Body of pancreas (tissue), 4 donors: ENCODE results near the gene HLA-DRA.

Source experiments
- POLR2A ChIP-seq, 3 donors: fragments of 450-650 bp; IDR thresholded peaks; one replicate each; pipeline ENCODE4 v1.6.1; 2016; ENCODE audit warnings: antibody characterized with exemption in 3 of 3, mild to moderate bottlenecking in 2 of 3
- TF ChIP-seq, protein P1 (sequence below), 7 experiments: fragments of 450-650 bp in 4 of 7; fragments of 200-600 bp in 3 of 7; sonication (generic) in 3 of 7; IDR thresholded peaks; one replicate each; pipeline ENCODE4 v1.5.1; 2016 to 2019; ENCODE audit warnings: antibody characterized with exemption in 7 of 7

- TF ChIP-seq POLR2A (IDR thresholded peaks at IDR 0.05): no peak
- TF ChIP-seq, protein P1, sequence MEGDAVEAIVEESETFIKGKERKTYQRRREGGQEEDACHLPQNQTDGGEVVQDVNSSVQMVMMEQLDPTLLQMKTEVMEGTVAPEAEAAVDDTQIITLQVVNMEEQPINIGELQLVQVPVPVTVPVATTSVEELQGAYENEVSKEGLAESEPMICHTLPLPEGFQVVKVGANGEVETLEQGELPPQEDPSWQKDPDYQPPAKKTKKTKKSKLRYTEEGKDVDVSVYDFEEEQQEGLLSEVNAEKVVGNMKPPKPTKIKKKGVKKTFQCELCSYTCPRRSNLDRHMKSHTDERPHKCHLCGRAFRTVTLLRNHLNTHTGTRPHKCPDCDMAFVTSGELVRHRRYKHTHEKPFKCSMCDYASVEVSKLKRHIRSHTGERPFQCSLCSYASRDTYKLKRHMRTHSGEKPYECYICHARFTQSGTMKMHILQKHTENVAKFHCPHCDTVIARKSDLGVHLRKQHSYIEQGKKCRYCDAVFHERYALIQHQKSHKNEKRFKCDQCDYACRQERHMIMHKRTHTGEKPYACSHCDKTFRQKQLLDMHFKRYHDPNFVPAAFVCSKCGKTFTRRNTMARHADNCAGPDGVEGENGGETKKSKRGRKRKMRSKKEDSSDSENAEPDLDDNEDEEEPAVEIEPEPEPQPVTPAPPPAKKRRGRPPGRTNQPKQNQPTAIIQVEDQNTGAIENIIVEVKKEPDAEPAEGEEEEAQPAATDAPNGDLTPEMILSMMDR (IDR thresholded peaks at IDR 0.05): no peak
Measured at GRCh38 chr6:32416036-32416435, 23.7 kb upstream of the HLA-DRA start.
